Neural progenitor cell (in vitro differentiated cells): Measurements from ENCODE around the gene SRBD1.

Source experiments
- EZH2 ChIP-seq: fragments of 200-600 bp; sonication (generic); IDR thresholded peaks from 2 replicates; pipeline ENCODE4 v1.6.1; 2017; ENCODE audit warnings: antibody characterized with exemption, mild to moderate bottlenecking, moderate library complexity
- TF ChIP-seq, protein P1 (sequence below): fragments of 200-600 bp; sonication (generic); IDR thresholded peaks from 2 replicates; pipeline ENCODE4 v1.5.1; 2017; ENCODE audit warnings: antibody characterized with exemption, mild to moderate bottlenecking

DNA sequence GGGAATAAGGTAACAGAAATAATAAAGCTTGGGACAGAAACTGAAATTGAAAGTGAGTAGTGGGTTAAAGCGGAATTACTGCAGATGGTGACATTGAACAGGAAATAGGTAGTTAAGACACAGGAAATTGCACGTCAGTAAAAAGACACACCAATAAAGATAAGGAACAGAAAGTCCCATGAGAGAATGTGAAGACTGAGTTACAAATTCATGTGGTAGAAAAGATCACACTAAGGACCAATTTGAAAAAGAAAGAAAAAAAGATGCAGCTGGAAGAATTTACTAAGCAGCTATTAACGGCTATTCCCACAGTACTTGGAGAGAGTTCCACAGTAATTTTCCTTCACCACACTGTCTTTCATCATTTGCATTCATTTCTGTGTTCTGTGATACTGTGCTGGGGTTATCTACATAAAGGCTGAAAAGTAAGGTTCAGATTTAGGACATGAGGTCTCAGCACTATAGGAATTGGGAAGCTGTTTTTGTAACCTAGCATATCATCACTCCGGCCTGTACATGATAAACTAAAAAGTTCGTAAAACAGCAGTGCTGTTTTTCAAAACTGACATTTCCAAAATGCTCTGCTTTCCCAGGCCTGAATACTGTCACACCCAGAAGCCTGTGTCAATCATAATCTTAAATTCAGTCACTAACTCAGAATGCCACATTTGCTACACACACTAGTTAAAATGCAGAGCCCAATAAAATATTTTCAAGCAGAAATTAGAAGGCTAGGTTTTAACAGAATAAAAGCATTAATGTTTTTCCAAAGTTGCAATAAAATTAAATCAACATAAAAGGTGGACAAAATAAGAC, 42.9 kb downstream of the SRBD1 start:
- TF ChIP-seq EZH2: no peak
- TF ChIP-seq, protein P1, sequence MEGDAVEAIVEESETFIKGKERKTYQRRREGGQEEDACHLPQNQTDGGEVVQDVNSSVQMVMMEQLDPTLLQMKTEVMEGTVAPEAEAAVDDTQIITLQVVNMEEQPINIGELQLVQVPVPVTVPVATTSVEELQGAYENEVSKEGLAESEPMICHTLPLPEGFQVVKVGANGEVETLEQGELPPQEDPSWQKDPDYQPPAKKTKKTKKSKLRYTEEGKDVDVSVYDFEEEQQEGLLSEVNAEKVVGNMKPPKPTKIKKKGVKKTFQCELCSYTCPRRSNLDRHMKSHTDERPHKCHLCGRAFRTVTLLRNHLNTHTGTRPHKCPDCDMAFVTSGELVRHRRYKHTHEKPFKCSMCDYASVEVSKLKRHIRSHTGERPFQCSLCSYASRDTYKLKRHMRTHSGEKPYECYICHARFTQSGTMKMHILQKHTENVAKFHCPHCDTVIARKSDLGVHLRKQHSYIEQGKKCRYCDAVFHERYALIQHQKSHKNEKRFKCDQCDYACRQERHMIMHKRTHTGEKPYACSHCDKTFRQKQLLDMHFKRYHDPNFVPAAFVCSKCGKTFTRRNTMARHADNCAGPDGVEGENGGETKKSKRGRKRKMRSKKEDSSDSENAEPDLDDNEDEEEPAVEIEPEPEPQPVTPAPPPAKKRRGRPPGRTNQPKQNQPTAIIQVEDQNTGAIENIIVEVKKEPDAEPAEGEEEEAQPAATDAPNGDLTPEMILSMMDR: no peak
